SK-N-MC (cell line): ENCODE measurements around the gene NFATC2.

Source experiments
- DNase-seq: peaks from one replicate; pipeline ENCODE4 v3.0.0-alpha.2; 2011; ENCODE audit warnings: low read depth, low spot score
- H3K27ac ChIP-seq: fragments of 200-600 bp; sonication (generic); 2 replicates; pipeline ENCODE4 v1.5.1; 2016; ENCODE audit warnings: mixed run types
- H3K36me3 ChIP-seq: fragments of 200-600 bp; sonication (generic); 2 replicates; pipeline ENCODE4 v1.6.1; 2017; ENCODE audit warnings: antibody characterized with exemption, low read length, mixed read lengths; ENCODE audit not compliant: insufficient read depth
- H3K4me3 ChIP-seq: fragments of 200-600 bp; sonication (generic); 2 replicates; pipeline ENCODE4 v1.5.1; 2016
- H3K9ac ChIP-seq: fragments of 200-600 bp; sonication (generic); 2 replicates; pipeline ENCODE4 v1.8.0; 2017; ENCODE audit warnings: mixed run types, mixed read lengths; ENCODE audit not compliant: insufficient read length
- H3K9me3 ChIP-seq: fragments of 200-600 bp; sonication (generic); 2 replicates; pipeline ENCODE4 v1.6.1; 2017; ENCODE audit warnings: low read depth, mild to moderate bottlenecking, antibody characterized with exemption, low read length, moderate library complexity, mixed read lengths
- EZH2 ChIP-seq: fragments of 200-600 bp; sonication (generic); IDR thresholded peaks from one replicate; pipeline ENCODE4 v1.6.1; 2017; ENCODE audit warnings: antibody characterized with exemption
- FOXP2 ChIP-seq: optimal IDR thresholded peaks from 2 replicates; pipeline ENCODE3; 2011; ENCODE audit warnings: mild to moderate bottlenecking, moderate library complexity; ENCODE audit not compliant: insufficient read depth; ENCODE audit errors: extremely low read length, control extremely low read depth
- POLR2AphosphoS5 ChIP-seq: IDR thresholded peaks from 2 replicates; pipeline ENCODE4 v1.6.1; 2012; ENCODE audit warnings: mild to moderate bottlenecking, low read depth, low read length, borderline replicate concordance

NFATC2 gene

GRCh38 chr20:51493346-51493791 lies 49.1 kb downstream of the NFATC2 start:
- no peak overlapping the region for H3K27ac ChIP-seq
- no peak overlapping the region for H3K9ac ChIP-seq
- H3K9me3 ChIP-seq = no peaks in the 10 kb centered on the region
- no peak for DNase-seq
- TF ChIP-seq FOXP2 = no peak
- TF ChIP-seq EZH2 = no peak
- no peak for TF ChIP-seq POLR2AphosphoS5
- no peak overlapping the region for H3K4me3 ChIP-seq
- H3K36me3 ChIP-seq = no peaks in the 10 kb centered on the region

GRCh38 chr20:51492167-51493092 lies 50.1 kb downstream of the NFATC2 start:
- Histone ChIP-seq H3K9me3 (no peaks in the 10 kb centered on the region), H3K4me3 (peak overlapping the region; percentile 74), H3K9ac (peak overlapping the region; percentile 37), H3K36me3 (no peaks in the 10 kb centered on the region), H3K27ac (peak overlapping the region; percentile 50; the same call in 1 of the 2 replicates)
- peak; percentile 98 for TF ChIP-seq FOXP2
- no peak for TF ChIP-seq POLR2AphosphoS5
- no peak for TF ChIP-seq EZH2
- DNase-seq = peak; percentile 37

GRCh38 chr20:51491393-51491792 lies 51.1 kb downstream of the NFATC2 start:
- no peak for DNase-seq
- Histone ChIP-seq H3K36me3 (no peaks in the 10 kb centered on the region), H3K9ac (no peak overlapping the region), H3K27ac (no peak overlapping the region), H3K9me3 (no peaks in the 10 kb centered on the region), H3K4me3 (no peak overlapping the region)
- TF ChIP-seq POLR2AphosphoS5 (no peak), FOXP2 (no peak), EZH2 (no peak)

GRCh38 chr20:51490635-51491034 lies 51.9 kb downstream of the NFATC2 start:
- TF ChIP-seq EZH2 (no peak), FOXP2 (no peak), POLR2AphosphoS5 (no peak)
- Histone ChIP-seq H3K9me3 (no peaks in the 10 kb centered on the region), H3K36me3 (no peaks in the 10 kb centered on the region)

GRCh38 chr20:51489611-51490010 lies 52.9 kb downstream of the NFATC2 start:
- no peak overlapping the region for H3K4me3 ChIP-seq
- TF ChIP-seq FOXP2 = no peak
- no peak for TF ChIP-seq POLR2AphosphoS5
- TF ChIP-seq EZH2 = no peak
- no peak for DNase-seq
- no peaks in the 10 kb centered on the region for H3K9me3 ChIP-seq
- H3K9ac ChIP-seq = no peak overlapping the region
- no peaks in the 10 kb centered on the region for H3K36me3 ChIP-seq
- H3K27ac ChIP-seq = no peak overlapping the region

More at GRCh38 chr20:51490635-51491034, 51.9 kb downstream of the NFATC2 start:
- no peak overlapping the region for H3K9ac ChIP-seq
- no peak overlapping the region for H3K4me3 ChIP-seq
- H3K27ac ChIP-seq = no peak overlapping the region
- no peak for DNase-seq

GRCh38 chr20:51488331-51488730 lies 54.2 kb downstream of the NFATC2 start:
- H3K27ac ChIP-seq = no peak overlapping the region
- H3K4me3 ChIP-seq = no peak overlapping the region
- no peak for DNase-seq
- no peak for TF ChIP-seq POLR2AphosphoS5
- TF ChIP-seq FOXP2 = no peak
- TF ChIP-seq EZH2 = no peak
- H3K9ac ChIP-seq = no peak overlapping the region
- H3K36me3 ChIP-seq = no peaks in the 10 kb centered on the region
- no peaks in the 10 kb centered on the region for H3K9me3 ChIP-seq

- H3K27ac ChIP-seq = no peak overlapping the region
- no peak for DNase-seq
- no peak overlapping the region for H3K9ac ChIP-seq
- H3K9me3 ChIP-seq = no peaks in the 10 kb centered on the region
- TF ChIP-seq EZH2 (no peak), POLR2AphosphoS5 (no peak), FOXP2 (no peak)
- H3K4me3 ChIP-seq = no peak overlapping the region
- no peaks in the 10 kb centered on the region for H3K36me3 ChIP-seq
These were observed 54.8 kb downstream of the NFATC2 start for GRCh38 chr20:51487565-51488268.

GRCh38 chr20:51487076-51487475 lies 55.4 kb downstream of the NFATC2 start:
- H3K9me3 ChIP-seq = no peaks in the 10 kb centered on the region
- H3K9ac ChIP-seq = no peak overlapping the region
- H3K4me3 ChIP-seq = no peak overlapping the region
- no peak for TF ChIP-seq POLR2AphosphoS5
- no peak for TF ChIP-seq EZH2
- no peak for TF ChIP-seq FOXP2
- no peaks in the 10 kb centered on the region for H3K36me3 ChIP-seq
- no peak for DNase-seq
- H3K27ac ChIP-seq = no peak overlapping the region
